Measurements from ENCODE around the gene KRTAP21-1. TPM values are rescaled to one million over a fixed set of nuclear protein-coding genes. Genes with fewer than 3 reads are reported as not detected.

The KRTAP21-1 gene
- polyA plus RNA-seq, 1 donor: not detected

Other genes starting within 250 kb of the KRTAP21-1 start
- gene KRTAP19-6, start 213.6 kb downstream of the KRTAP21-1 start, polyA plus RNA-seq (ENCODE audit: insufficient read length): not detected
- not detected for gene KRTAP19-7, start 194.1 kb downstream of the KRTAP21-1 start, polyA plus RNA-seq (ENCODE audit: insufficient read length)
- gene KRTAP22-2, start 165.0 kb downstream of the KRTAP21-1 start, polyA plus RNA-seq (ENCODE audit: insufficient read length): not detected
- gene KRTAP6-3, start 163.0 kb downstream of the KRTAP21-1 start, polyA plus RNA-seq (ENCODE audit: insufficient read length): not detected
- gene KRTAP6-2, start 156.5 kb downstream of the KRTAP21-1 start, polyA plus RNA-seq (ENCODE audit: insufficient read length): not detected
- gene KRTAP22-1, start 154.3 kb downstream of the KRTAP21-1 start, polyA plus RNA-seq (ENCODE audit: insufficient read length): not detected
- gene KRTAP6-1, start 141.5 kb downstream of the KRTAP21-1 start, polyA plus RNA-seq (ENCODE audit: insufficient read length): not detected
- gene KRTAP20-1, start 139.0 kb downstream of the KRTAP21-1 start, polyA plus RNA-seq (ENCODE audit: insufficient read length): not detected
- not detected for gene KRTAP20-4, start 134.8 kb downstream of the KRTAP21-1 start, polyA plus RNA-seq (ENCODE audit: insufficient read length)
- gene KRTAP20-2, start 120.2 kb downstream of the KRTAP21-1 start, polyA plus RNA-seq (ENCODE audit: insufficient read length): not detected
- gene KRTAP20-3, start 112.6 kb downstream of the KRTAP21-1 start, polyA plus RNA-seq (ENCODE audit: insufficient read length): not detected
- not detected for gene KRTAP21-3, start 36.7 kb downstream of the KRTAP21-1 start, polyA plus RNA-seq (ENCODE audit: insufficient read length)
- not detected for gene KRTAP21-2, start 8.2 kb downstream of the KRTAP21-1 start, polyA plus RNA-seq (ENCODE audit: insufficient read length)
- not detected for gene KRTAP8-1, start 57.8 kb upstream of the KRTAP21-1 start, polyA plus RNA-seq (ENCODE audit: insufficient read length)
- not detected for gene KRTAP7-1, start 74.3 kb upstream of the KRTAP21-1 start, polyA plus RNA-seq (ENCODE audit: insufficient read length)
- gene KRTAP11-1, start 126.2 kb upstream of the KRTAP21-1 start, polyA plus RNA-seq (ENCODE audit: insufficient read length): not detected

All from left kidney (tissue), 1 donor.